Suprapubic skin (tissue), 3 donors: ENCODE results near the gene SEMA3C.

Experiments used
- CTCF ChIP-seq, 2 donors: fragments of 200-600 bp in 1 of 2; fragments of 450-650 bp in 1 of 2; sonication (generic) in 1 of 2; IDR thresholded peaks; one replicate each; pipeline ENCODE4 v1.5.1; 2016 to 2019; ENCODE audit warnings: antibody characterized with exemption in 2 of 2, mild to moderate bottlenecking in 1 of 2, moderate library complexity in 1 of 2
- POLR2AphosphoS5 ChIP-seq, 3 donors: sonication (generic); formaldehyde crosslinking; IDR thresholded peaks; one replicate each; pipeline ENCODE4 v1.6.1; 2017; ENCODE audit warnings: antibody characterized with exemption in 3 of 3

DNA sequence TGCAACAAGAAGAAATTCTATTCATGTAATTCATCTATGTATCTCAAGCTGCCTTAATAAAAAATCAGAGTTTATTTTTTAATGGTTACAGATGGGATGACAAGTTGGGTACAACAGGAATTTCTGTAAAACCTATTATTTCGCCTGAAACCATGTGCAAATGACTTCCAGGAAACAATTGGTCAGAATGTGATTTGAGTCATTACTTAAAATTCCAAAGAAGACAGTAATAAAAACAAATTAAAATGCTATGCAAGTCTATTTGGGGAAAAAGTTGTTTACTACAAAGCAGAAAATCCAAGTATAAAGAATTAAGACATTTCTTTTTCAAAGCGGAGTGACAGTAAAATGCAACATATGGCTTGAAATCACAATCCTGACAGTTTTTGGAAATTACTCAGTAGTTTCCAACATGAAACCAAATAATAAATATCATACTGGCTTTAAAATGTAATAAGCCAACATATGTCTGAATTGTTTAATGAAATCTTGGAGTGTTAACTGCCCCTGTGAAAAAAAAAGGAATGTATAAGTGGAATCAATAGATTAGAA lies 41.5 kb upstream of the SEMA3C start:
- TF ChIP-seq CTCF (IDR thresholded peaks at IDR 0.05) (no peak), POLR2AphosphoS5 (IDR thresholded peaks at IDR 0.05) (no peak)
